Loucy (cell line): ENCODE data around the gene ELMO1.

Experiments
- H2AFZ ChIP-seq: fragments of 200-600 bp; sonication (generic); 2 replicates; pipeline ENCODE4 v1.6.0; 2016; ENCODE audit warnings: antibody characterized with exemption, mild to moderate bottlenecking, low read length, moderate library complexity
- H3F3A ChIP-seq: fragments of 200-600 bp; 2 replicates; pipeline ENCODE4 v1.6.0; 2016; ENCODE audit warnings: antibody characterized with exemption, low read depth, mild to moderate bottlenecking
- H3K27me3 ChIP-seq: fragments of 200-600 bp; sonication (generic); 2 replicates; pipeline ENCODE4 v1.6.1; 2014; ENCODE audit warnings: low read length, mild to moderate bottlenecking; ENCODE audit not compliant: insufficient read depth, poor library complexity, severe bottlenecking
- H3K36me3 ChIP-seq: fragments of 200-600 bp; sonication (generic); 2 replicates; pipeline ENCODE4 v1.6.1; 2016; ENCODE audit warnings: low read length; ENCODE audit not compliant: insufficient read depth
- H3K4me1 ChIP-seq: fragments of 200-600 bp; sonication (generic); 2 replicates; pipeline ENCODE4 v1.5.1; 2014; ENCODE audit warnings: low read length, mild to moderate bottlenecking; ENCODE audit not compliant: insufficient read depth, poor library complexity, severe bottlenecking
- H3K4me2 ChIP-seq: fragments of 200-600 bp; sonication (generic); 2 replicates; pipeline ENCODE4 v1.6.0; 2014; ENCODE audit warnings: antibody characterized with exemption, low read length, low read depth, mild to moderate bottlenecking; ENCODE audit not compliant: poor library complexity, severe bottlenecking
- H3K4me3 ChIP-seq: fragments of 200-600 bp; sonication (generic); 2 replicates; pipeline ENCODE4 v1.5.1; 2014; ENCODE audit warnings: low read length, mild to moderate bottlenecking, mixed read lengths; ENCODE audit not compliant: poor library complexity, severe bottlenecking
- H3K79me2 ChIP-seq: fragments of 200-600 bp; sonication (generic); 2 replicates; pipeline ENCODE4 v1.6.1; 2014; ENCODE audit warnings: low read length; ENCODE audit not compliant: insufficient read depth
- H3K9ac ChIP-seq: fragments of 200-600 bp; sonication (generic); 2 replicates; pipeline ENCODE4 v1.6.0; 2014; ENCODE audit warnings: mild to moderate bottlenecking, low read depth, low read length, moderate library complexity; ENCODE audit not compliant: poor library complexity, severe bottlenecking
- H3K9me2 ChIP-seq: fragments of 200-600 bp; sonication (generic); replicated peaks from 2 replicates; pipeline ENCODE4 v1.6.1; 2016; ENCODE audit warnings: low read depth, low read length, mixed read lengths
- H3K9me3 ChIP-seq: fragments of 200-600 bp; sonication (generic); 2 replicates; pipeline ENCODE4 v1.6.1; 2014; ENCODE audit warnings: mild to moderate bottlenecking, antibody characterized with exemption, low read length, low read depth; ENCODE audit not compliant: insufficient read depth
- H4K20me1 ChIP-seq: fragments of 200-600 bp; sonication (generic); 2 replicates; pipeline ENCODE4 v1.6.0; 2014; ENCODE audit warnings: antibody characterized with exemption, low read length, mild to moderate bottlenecking; ENCODE audit not compliant: insufficient read depth, poor library complexity, severe bottlenecking
- EZH2phosphoT487 ChIP-seq: fragments of 200-600 bp; IDR thresholded peaks from 2 replicates; pipeline ENCODE4 v1.6.1; 2018; ENCODE audit warnings: antibody characterized with exemption, mild to moderate bottlenecking, moderate library complexity, borderline replicate concordance
- TF ChIP-seq, protein P1 (sequence below): fragments of 200-600 bp; sonication (generic); conservative IDR thresholded peaks from 2 replicates; pipeline ENCODE4 v1.5.1; 2014; ENCODE audit warnings: mild to moderate bottlenecking, antibody characterized with exemption, low read length

The ELMO1 gene

GRCh38 chr7:36928311-36928710, 520.4 kb downstream of the ELMO1 start:
- no peaks in the 10 kb centered on the region for H3K27me3 ChIP-seq
- H4K20me1 ChIP-seq: no peaks in the 10 kb centered on the region
- no peaks in the 10 kb centered on the region for H3K79me2 ChIP-seq
- no peak overlapping the region for H2AFZ ChIP-seq
- H3K9me3 ChIP-seq: no peaks in the 10 kb centered on the region
- H3K4me2 ChIP-seq: no peak overlapping the region
- H3K4me1 ChIP-seq: no peaks in the 10 kb centered on the region
- no peaks in the 10 kb centered on the region for H3F3A ChIP-seq
- H3K36me3 ChIP-seq: peaks cover 8% of the 10 kb centered on the region; the same call in 1 of the 2 replicates
- TF ChIP-seq, protein P1, sequence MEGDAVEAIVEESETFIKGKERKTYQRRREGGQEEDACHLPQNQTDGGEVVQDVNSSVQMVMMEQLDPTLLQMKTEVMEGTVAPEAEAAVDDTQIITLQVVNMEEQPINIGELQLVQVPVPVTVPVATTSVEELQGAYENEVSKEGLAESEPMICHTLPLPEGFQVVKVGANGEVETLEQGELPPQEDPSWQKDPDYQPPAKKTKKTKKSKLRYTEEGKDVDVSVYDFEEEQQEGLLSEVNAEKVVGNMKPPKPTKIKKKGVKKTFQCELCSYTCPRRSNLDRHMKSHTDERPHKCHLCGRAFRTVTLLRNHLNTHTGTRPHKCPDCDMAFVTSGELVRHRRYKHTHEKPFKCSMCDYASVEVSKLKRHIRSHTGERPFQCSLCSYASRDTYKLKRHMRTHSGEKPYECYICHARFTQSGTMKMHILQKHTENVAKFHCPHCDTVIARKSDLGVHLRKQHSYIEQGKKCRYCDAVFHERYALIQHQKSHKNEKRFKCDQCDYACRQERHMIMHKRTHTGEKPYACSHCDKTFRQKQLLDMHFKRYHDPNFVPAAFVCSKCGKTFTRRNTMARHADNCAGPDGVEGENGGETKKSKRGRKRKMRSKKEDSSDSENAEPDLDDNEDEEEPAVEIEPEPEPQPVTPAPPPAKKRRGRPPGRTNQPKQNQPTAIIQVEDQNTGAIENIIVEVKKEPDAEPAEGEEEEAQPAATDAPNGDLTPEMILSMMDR: no peak
- TF ChIP-seq EZH2phosphoT487: no peak
- H3K9me2 ChIP-seq: no peaks in the 10 kb centered on the region
- no peak overlapping the region for H3K9ac ChIP-seq
- H3K4me3 ChIP-seq: no peak overlapping the region

DNA sequence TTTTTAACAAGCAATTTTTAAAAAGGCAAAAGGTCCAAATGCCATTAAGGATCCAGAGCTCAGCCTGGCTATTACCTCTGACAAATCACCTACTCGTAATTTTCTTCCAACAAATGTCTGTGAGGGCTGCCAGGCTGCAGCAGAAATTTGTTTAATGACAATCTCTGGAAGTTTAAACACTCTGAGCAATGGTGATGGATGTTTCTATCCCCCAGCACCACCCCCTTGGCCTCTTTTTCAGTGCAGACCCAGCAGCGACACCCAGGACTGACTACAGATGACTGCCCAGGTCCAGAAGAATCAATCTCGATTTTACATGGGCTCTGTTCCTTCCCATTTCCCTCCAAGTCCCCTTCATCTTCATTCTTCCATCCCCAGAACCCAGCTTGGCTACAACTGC, 523.0 kb downstream of the ELMO1 start:
- Histone ChIP-seq H3K79me2 (no peaks in the 10 kb centered on the region), H3K9me3 (no peaks in the 10 kb centered on the region), H3K36me3 (no peaks in the 10 kb centered on the region), H3K9ac (no peak overlapping the region), H3K27me3 (no peaks in the 10 kb centered on the region), H3F3A (no peaks in the 10 kb centered on the region), H3K9me2 (no peaks in the 10 kb centered on the region), H3K4me2 (no peak overlapping the region), H2AFZ (no peak overlapping the region), H3K4me1 (no peaks in the 10 kb centered on the region), H4K20me1 (no peaks in the 10 kb centered on the region), H3K4me3 (no peak overlapping the region)
- TF ChIP-seq, protein P1: no peak
- no peak for TF ChIP-seq EZH2phosphoT487

DNA sequence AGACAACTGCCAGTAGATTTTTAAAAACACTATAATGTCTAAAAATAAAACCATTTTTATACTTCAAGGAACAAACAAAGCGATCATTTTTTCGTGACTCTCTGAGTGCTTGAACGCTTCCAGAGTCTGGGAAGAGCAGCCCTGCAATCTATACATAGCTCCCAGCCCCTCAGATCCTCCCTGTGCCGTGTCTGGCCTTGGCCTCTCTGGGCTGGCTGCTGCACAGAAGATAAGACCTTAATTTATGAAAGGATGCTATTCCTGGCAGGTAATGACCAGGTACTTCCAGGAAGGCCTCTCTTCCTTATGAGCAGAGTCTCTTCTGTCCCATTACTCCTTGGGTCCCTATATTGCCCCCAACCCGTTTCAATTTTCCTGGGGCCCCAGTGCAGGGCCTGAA, 523.5 kb downstream of the ELMO1 start:
- no peaks in the 10 kb centered on the region for H3K4me1 ChIP-seq
- H3K9me2 ChIP-seq: no peaks in the 10 kb centered on the region
- no peak overlapping the region for H3K4me3 ChIP-seq
- no peaks in the 10 kb centered on the region for H3K9me3 ChIP-seq
- H3K27me3 ChIP-seq: no peaks in the 10 kb centered on the region
- TF ChIP-seq, protein P1: no peak
- no peak for TF ChIP-seq EZH2phosphoT487
- H3K36me3 ChIP-seq: no peaks in the 10 kb centered on the region
- H2AFZ ChIP-seq: no peak overlapping the region
- H3K79me2 ChIP-seq: no peaks in the 10 kb centered on the region
- no peak overlapping the region for H3K9ac ChIP-seq
- H3K4me2 ChIP-seq: no peak overlapping the region
- no peaks in the 10 kb centered on the region for H3F3A ChIP-seq
- H4K20me1 ChIP-seq: no peaks in the 10 kb centered on the region
